ENCODE measurements around the gene TRIP13. TPM values are rescaled to one million over a fixed set of nuclear protein-coding genes. Genes with fewer than 3 reads are reported as not detected.

Gene TRIP13
- polyA plus RNA-seq, 3 donors = 0.24 to 1.2 TPM; not detected in 1

DNA sequence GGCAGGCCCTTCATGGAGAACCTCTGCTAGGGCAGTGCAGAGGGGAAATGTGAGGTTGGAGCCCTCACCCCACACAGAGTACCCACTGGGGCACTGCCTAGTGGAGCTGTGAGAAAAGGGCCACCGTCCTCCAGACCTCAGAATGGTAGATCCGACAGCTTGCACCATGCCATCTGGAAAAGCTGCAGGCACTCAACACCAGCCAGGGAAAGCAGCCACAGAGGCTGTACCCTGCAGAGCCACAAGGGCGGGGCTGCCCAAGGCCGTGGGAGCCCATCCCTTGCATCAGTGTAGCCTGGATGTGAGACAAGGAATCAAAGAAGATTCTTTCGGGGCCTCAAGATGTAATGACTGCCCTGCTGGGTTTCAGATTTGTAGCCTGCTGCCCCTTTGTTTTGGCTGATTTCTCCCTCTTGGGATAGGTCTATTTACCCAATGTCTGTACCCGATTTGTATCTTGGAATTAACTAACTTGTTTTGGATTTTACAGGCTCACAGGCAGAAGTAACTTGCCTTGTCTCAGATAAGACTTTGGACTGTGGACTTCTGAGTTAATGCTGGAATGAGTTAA is 25.3 kb upstream of the TRIP13 start:
- Histone ChIP-seq H3K4me2 (replicated peaks; ENCODE audit: extremely low read depth, low read length, poor library complexity, severe bottlenecking) (no peak overlapping the region), H3K79me2 (ENCODE audit: insufficient read depth, low read length) (no peaks in the 10 kb centered on the region), H3K4me3 (replicated peaks in 1 of 3; ENCODE audit: low read depth in 2 of 3, low read length in 3 of 3) (no peak overlapping the region), H3K36me3 (replicated peaks in 1 of 2; ENCODE audit: control insufficient read depth in 1 of 2, insufficient read depth in 2 of 2, low read length in 2 of 2) (peaks cover 95 to 100% of the 10 kb centered on the region in 2 donors), H3K9ac (ENCODE audit: insufficient read depth, low read length, poor library complexity, severe bottlenecking) (no peak overlapping the region), H2AFZ (ENCODE audit: insufficient read depth, low read depth, low read length, poor library complexity, severe bottlenecking) (no peak overlapping the region), H3K9me3 (replicated peaks in 1 of 2; ENCODE audit: control insufficient read depth in 1 of 2, insufficient read depth in 1 of 2, low read length in 2 of 2) (no peaks in the 10 kb centered on the region), H3K27ac (ENCODE audit: low read depth in 1 of 2, low read length in 2 of 2) (no peak overlapping the region), H4K20me1 (ENCODE audit: insufficient read depth, low read length) (peaks cover 3% of the 10 kb centered on the region), H3K4me1 (ENCODE audit: control insufficient read depth in 1 of 2, insufficient read depth in 2 of 2, low read length in 2 of 2) (no peaks in the 10 kb centered on the region), H3K27me3 (ENCODE audit: control insufficient read depth in 2 of 2, insufficient read depth in 2 of 2, low read length in 2 of 2) (no peaks in the 10 kb centered on the region)
- no peak overlapping the region for H3K4me3 Mint-ChIP-seq
- TF ChIP-seq, protein P1, sequence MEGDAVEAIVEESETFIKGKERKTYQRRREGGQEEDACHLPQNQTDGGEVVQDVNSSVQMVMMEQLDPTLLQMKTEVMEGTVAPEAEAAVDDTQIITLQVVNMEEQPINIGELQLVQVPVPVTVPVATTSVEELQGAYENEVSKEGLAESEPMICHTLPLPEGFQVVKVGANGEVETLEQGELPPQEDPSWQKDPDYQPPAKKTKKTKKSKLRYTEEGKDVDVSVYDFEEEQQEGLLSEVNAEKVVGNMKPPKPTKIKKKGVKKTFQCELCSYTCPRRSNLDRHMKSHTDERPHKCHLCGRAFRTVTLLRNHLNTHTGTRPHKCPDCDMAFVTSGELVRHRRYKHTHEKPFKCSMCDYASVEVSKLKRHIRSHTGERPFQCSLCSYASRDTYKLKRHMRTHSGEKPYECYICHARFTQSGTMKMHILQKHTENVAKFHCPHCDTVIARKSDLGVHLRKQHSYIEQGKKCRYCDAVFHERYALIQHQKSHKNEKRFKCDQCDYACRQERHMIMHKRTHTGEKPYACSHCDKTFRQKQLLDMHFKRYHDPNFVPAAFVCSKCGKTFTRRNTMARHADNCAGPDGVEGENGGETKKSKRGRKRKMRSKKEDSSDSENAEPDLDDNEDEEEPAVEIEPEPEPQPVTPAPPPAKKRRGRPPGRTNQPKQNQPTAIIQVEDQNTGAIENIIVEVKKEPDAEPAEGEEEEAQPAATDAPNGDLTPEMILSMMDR (IDR thresholded peaks at IDR 0.05) = no peak
- peaks cover 0 to 5% (median 0%) of the 10 kb centered on the region in 7 donors for H3K9me3 Mint-ChIP-seq
- H3K4me1 Mint-ChIP-seq = no peaks in the 10 kb centered on the region
- no peaks in the 10 kb centered on the region for H3K27me3 Mint-ChIP-seq (ENCODE audit: low read depth in 3 of 3)
- peaks cover 93 to 98% of the 10 kb centered on the region in 2 donors for H3K36me3 Mint-ChIP-seq
- intact Hi-C loops (cut with micrococcal nuclease) = no loop called here
- 96% methylated on average over 4 of the region's 6 CpGs for WGBS (ENCODE audit: insufficient coverage)
- no peak overlapping the region for H3K27ac Mint-ChIP-seq
- DNase-seq = no peak

DNA sequence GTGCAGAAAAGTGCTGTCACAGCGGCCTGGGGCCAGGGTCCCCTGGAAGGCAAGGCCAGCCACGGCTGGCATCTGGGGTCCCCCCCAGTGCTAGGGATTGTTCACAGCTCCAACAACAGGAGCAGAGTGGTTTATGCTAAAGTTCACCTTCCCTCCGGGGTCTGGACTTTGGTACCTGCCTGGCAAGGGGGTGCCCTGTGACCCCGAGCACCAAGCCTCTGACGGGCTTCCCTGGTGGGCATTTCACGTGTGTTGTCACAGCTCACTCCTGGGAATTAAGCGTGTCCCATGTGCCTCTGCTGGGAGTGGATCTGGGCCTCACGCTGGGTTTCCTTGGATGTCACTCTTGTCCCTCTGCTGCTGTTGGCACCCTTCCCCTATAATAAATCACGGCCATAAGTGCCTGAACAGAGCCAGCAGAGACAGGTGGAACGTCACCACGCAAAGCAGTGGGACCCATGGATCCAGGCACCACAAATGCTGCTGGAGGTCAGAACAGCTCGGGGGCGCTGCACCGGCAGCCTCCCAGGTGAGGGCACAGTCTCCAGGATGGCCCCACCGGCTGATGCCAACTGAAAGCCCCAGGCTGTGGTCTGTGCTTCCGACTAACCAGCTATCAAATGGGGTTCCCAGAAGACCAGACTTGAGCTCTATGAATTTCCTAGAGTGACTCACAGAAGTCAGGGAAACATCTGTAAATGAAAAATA is 24.1 kb upstream of the TRIP13 start:
- no peak for DNase-seq
- Histone ChIP-seq H3K4me1 (ENCODE audit: control insufficient read depth in 1 of 2, insufficient read depth in 2 of 2, low read length in 2 of 2) (no peaks in the 10 kb centered on the region), H3K4me2 (replicated peaks; ENCODE audit: extremely low read depth, low read length, poor library complexity, severe bottlenecking) (no peak overlapping the region), H2AFZ (ENCODE audit: insufficient read depth, low read depth, low read length, poor library complexity, severe bottlenecking) (no peak overlapping the region), H3K27ac (ENCODE audit: low read depth in 1 of 2, low read length in 2 of 2) (no peak overlapping the region), H3K27me3 (ENCODE audit: control insufficient read depth in 2 of 2, insufficient read depth in 2 of 2, low read length in 2 of 2) (no peaks in the 10 kb centered on the region), H3K36me3 (replicated peaks in 1 of 2; ENCODE audit: control insufficient read depth in 1 of 2, insufficient read depth in 2 of 2, low read length in 2 of 2) (peaks cover 96 to 100% of the 10 kb centered on the region in 2 donors), H3K9ac (ENCODE audit: insufficient read depth, low read length, poor library complexity, severe bottlenecking) (no peak overlapping the region), H3K79me2 (ENCODE audit: insufficient read depth, low read length) (no peaks in the 10 kb centered on the region), H4K20me1 (ENCODE audit: insufficient read depth, low read length) (peaks cover 9% of the 10 kb centered on the region), H3K9me3 (replicated peaks in 1 of 2; ENCODE audit: control insufficient read depth in 1 of 2, insufficient read depth in 1 of 2, low read length in 2 of 2) (no peaks in the 10 kb centered on the region), H3K4me3 (replicated peaks in 1 of 3; ENCODE audit: low read depth in 2 of 3, low read length in 3 of 3) (no peak overlapping the region)
- peaks cover 0 to 5% (median 0%) of the 10 kb centered on the region in 7 donors for H3K9me3 Mint-ChIP-seq
- H3K27me3 Mint-ChIP-seq (ENCODE audit: low read depth in 3 of 3) = no peaks in the 10 kb centered on the region
- no peaks in the 10 kb centered on the region for H3K4me1 Mint-ChIP-seq
- H3K36me3 Mint-ChIP-seq = peaks cover 94 to 99% of the 10 kb centered on the region in 2 donors
- TF ChIP-seq, protein P1 (IDR thresholded peaks at IDR 0.05) = no peak
- no peak overlapping the region for H3K4me3 Mint-ChIP-seq
- WGBS (ENCODE audit: insufficient coverage) = 97% methylated on average over 15 of the region's 16 CpGs
- H3K27ac Mint-ChIP-seq = peak overlapping the region in 1 of 7 donors; percentile 15
- intact Hi-C loops (cut with micrococcal nuclease) = no loop called here
